HCEC 1CT (cell line): Measurements from ENCODE around the gene HPSE.
"Not testable (repeated sequence)": the region's sequence is repeated elsewhere in the genome, so short reads cannot be mapped to it uniquely, and the experiment has no call there.

ENCODE experiments used
- DNase-seq: peaks from one replicate; pipeline ENCODE4 v3.0.0-alpha.2; 2017

HPSE gene

DNA sequence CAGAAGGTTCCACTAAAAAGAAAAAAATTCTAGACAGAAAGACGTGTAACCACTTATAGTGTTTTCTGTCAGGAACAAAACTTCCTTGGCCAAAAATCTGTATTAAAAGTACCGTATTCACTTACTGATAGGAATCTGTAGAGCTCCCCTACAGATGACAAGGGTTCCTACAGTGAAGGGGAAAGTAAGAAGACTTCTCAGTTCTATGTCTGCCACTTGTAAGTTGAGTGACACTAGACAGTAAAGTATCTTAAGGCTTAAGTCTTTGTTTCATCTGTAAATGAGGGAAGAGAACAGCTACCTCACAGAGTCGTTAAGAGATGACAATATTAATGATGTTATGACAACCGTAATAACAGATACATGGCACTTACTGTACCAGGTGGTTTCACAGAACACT is 53.3 kb downstream of the HPSE start:
- DNase-seq, result no peak

DNA sequence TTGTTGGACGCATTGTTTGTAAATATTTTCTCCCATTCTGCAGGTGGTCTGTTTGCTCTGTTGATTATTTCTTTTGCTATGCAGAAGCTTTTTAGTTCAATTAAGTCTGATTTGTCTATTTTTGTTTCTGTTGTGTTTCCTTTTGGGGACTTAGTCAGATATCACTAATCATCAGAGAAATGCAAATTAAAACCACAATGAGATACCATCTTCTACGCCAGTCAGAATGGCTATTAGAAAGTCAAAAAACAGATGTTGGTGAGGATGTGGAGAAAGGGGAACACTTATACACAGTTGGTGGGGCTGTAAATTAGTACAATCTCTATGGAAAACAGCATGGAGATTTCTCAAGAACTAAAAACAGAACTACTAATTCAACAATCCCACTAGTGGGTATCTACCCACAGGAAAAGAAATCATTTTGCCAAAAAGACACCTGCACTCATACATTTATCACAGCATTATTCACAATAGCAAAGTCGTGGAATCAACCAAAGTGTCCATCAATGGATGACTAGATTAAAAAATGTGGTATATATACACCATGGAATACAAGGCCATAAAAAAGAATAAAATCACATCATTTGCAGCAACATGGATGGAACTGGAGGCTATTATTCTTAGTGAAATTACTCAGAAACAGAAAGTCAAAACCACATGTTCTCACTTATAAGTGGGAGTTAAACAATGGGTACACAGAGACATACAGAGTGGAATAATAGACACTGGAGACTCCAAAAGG is 58.2 kb downstream of the HPSE start:
- DNase-seq, result no peak

DNA sequence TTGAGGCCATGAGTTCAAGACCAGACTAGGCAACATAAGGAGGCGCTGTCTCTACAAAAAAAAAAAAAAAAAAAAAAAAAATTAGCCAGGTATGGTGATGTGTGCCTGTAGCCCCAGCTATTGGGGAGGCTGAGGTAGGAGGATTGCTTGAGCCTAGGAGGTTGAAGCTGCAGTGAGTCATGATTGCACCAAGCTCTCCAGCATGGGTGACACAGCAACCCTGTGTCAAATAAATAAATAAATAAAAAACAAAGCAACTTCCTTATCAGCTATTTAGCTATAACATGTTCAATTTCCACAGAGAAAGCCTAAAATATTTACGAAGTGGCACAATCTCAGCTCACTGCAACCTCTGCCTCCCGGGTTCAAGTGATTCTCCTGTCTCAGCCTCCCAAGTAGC is 60.7 kb downstream of the HPSE start:
- DNase-seq, result not testable (repeated sequence)

DNA sequence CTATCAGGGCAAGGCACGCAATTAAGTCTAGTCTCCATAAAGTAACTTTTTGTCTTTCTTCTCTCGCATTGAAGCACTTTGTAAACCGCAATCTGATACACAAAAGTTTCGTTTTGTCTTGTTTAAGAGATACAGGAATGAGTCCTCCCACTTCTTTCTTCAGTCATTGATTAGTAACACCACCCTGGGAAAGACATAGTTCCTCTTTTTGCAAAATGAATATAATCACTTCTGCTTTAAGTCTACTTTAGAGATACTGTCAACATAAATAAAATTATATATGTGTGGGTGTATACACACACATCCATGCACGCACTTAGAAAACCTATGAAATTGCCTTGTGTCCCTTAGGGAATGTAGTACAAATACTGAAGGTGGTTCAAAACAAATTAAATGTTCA is 61.7 kb downstream of the HPSE start:
- no peak for DNase-seq

DNA sequence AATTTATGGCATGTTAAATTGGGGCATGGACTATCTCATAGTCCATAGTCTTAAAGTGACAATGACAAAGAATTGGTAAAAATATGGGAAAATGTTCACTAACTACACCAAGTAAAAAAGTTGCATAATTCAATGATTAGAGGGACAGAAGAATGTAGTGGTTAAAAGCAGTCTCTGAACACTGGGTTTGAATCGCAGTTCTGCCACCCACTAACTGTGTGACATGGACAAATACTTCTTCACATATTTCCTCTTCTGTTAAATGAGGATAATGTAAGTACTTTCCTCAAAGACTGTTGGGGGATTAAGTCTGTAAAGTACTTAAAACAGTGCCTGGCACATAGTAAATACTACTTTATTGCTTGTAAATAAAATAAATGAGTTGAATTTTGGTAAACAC is 65.4 kb downstream of the HPSE start:
- DNase-seq, result no peak

DNA sequence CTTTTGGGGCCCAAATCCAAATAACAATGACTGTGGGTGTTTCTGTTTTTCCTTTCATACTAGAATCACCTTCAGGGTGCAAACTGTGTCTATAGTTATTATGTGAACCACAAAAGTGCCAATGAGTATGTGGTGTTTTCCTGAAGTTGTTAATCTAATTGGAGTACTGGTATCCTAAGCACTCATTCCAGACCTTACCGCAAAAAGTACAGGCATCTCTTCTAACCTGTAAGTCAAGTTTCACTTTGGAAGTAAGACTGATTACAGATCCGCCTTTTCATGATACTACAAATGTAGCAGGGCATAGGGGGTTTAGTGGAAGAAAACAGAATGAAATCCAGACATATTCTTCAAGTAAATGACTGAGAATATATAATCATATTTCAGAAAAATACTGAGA is 66.2 kb downstream of the HPSE start:
- no peak for DNase-seq

DNA sequence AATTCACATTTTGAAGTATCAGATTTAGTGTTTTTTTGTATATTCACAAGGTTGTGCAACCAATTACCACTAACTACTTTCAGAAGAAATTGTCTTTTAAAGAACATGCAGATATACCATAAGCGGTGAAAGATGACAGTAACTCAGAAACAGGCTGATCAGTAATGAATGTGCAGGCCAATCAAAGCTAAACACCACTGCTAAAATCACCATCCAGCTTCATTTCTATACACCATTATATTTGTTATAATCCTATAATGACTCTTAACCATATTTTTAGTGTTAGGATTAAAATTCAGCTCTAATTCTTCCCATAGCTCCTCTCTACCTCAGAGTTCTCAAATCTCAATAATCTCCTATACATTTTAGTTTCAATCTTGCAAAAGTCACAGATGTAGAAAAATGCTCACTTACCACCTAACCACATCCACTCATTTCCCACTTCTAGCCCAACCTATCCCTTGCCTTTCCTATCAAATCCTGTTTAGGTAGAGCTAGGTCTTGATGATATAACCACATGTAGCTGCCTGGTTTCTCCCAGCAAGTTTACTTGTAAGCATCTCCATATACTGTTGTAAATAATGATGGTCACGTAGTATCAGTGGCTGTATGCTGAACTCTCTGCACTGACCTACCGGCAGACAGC is 66.7 kb downstream of the HPSE start:
- no peak for DNase-seq

DNA sequence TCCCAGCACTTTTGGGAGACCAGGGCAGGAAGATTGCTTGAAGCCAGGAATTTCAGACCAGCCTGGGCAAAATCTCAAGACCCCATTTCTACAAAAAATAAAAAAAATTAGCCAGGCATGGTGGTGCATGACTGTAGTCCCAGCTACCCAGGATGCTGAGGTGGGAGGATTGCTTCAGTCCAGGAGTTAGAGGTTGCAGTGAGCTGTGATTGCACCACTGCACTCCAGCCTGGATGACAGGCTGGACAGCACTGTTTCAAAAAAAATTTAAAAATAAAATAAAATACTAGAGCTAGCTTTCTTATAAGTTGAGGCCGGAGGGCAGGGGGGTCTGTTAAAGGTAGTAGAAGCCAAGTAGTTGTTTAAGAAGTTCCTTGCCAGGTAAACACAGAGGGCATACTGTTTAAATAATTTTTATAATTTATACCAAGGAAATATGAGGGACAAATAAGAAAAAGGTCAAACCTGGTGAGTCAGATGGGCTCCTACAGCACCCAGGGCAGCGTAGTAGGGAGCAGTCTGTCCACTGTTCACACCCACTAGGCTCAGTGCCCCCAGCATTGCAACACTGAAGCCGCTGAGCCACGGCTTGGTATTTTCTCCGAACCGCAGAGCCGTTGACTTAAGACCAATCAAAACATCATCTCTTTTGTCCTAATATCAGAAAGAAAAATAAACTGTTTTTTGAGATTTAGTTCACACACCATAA is 67.4 kb downstream of the HPSE start:
- DNase-seq, result peak; percentile 70

DNA sequence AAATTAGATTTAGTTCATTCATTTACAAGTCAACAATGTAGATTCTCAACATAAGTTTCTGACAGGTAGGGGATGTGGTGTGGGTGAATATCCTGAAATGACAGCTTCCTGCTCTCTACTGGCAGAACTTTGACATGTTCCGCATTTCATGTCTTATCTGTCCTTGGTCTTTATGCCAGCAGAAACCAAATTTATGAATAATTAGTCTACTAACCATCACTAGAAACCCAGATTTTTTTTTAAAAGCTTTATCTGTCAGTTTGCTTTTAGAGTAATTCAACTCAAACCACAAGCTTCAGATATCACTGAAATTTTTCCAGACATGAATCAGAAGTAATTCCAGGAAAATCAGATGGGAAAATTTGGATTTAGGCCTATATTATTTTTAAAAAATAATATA is 68.0 kb downstream of the HPSE start:
- no peak for DNase-seq

DNA sequence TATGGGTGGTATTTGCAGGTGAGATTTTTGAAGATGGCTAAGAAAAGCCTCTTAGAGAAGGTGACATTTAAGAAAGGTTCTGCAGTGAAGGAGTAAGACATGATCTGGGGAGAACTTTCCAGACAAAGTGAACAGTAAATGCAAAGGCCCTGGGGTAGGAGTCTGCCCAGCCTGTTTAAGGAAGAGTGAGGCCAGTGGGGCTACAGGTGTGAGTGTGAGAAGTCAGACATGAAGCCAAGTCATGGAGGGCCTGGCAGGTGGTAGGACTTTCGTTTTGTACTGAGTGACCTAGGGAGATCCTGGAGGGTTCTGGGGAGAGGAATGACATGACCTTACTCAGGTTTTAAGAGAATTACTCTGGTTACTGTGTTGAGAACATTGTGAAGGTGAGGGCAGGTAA is 71.5 kb downstream of the HPSE start:
- no peak for DNase-seq

DNA sequence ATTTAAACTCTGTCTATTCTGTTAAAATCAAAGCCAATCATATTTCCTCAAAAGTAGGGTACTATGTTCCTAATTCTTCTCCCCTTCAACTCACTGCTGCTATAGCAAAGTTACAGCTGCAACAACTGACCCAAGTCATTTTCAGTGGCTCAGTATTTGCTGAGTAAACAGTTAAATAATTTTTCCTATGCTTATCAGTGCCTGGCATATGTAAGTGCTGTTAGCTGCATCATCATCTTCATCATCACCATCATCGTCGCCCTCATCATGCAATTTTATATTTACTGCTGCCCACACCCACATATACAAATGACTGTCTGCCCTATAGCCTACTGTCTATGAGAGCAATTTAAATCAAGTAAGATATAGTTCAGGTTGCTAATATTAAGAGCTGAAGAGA is 72.0 kb downstream of the HPSE start:
- DNase-seq, result no peak

DNA sequence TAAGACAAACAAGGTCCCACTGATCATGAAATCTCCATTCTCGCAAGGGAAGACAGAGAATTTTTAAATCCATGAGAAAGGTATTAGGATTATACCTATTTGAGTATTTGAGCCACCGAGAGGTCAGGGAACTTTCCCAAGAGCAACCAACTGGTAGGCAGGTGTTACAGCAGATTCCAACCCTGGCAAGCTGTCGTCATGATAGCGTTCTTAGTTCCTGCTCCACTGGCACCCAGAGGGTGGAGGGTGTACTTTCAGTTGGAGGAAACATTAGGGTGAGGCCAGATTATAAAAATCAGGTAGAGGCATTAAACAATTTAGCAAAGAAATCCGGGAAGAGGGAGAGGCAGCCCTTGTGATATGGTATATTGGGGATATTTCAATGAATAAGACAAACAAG is 73.3 kb downstream of the HPSE start:
- no peak for DNase-seq

DNA sequence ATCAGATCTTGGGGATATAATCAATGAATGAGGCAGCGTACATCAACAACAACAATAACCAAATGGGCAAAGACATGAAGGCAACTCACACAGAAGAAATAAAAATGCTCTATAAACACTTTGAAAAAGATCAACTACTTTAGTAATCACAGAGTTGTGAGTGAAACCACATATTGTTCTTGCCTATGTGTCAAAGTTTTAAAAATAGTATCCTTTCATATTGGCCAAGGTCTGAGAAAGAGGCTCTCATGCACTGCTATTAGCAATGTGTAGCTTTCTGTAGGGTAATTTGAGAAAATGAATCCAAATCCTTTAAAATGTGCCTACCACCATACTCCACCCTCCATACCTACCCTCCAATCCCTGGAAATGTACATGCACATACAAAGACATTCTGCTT is 75.1 kb downstream of the HPSE start:
- no peak for DNase-seq

DNA sequence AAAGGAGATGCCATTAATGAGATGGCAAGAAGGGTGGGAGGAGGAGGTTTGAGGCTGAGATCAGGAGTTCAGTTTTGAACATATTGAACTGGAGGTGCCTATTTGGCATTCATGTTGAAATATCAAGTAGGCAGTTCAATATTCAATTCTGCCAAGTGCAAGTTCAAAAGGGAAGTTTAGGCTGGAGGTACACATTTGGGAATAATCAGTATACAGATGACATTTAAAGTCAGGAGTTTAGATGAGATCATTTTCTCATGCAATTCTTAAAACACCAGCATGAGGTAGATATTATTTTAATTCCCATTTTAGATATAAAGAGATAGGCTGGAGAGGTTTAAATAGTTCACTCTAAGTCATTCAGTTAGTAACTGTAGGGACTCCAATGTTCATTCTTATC is 76.2 kb downstream of the HPSE start:
- DNase-seq, result no peak

DNA sequence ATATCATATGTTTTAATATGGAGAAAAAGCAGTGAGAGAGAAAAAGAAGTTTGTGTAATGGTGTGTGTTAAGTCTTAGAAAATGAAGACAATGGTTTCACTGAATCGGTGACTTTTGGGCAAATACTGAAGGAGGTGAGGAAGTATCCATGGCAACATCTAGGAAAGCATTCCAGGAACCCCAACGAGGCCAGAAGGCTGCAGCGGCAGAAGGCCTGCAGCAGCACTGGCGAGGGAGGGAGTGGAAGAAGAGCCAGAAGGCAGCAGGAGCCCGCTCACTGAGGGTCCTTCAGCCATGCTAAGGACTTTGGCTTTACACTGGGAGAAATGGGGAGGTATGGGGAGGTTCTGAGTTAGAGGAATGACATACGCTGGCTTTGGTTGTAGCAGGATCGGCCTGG is 76.8 kb downstream of the HPSE start:
- DNase-seq, result no peak

DNA sequence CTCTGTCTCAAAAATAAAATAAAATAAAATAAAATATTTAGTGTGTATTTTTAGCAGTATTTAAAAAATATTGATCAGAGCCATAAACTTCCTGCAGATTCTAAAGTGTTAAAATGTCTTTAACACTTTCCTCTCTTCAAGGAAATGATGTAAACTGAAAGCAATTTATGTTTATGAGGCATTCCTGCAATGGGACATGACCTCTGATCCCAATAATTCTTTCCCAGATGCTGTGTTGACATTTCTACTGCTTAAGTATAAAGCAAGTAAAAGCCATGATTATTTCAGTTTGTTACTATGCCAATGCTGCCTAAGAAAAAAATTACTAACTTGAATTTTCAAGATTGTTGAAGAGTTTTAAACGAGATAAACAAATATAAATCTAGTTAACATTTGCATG is 79.1 kb downstream of the HPSE start:
- DNase-seq, result peak; percentile 75

DNA sequence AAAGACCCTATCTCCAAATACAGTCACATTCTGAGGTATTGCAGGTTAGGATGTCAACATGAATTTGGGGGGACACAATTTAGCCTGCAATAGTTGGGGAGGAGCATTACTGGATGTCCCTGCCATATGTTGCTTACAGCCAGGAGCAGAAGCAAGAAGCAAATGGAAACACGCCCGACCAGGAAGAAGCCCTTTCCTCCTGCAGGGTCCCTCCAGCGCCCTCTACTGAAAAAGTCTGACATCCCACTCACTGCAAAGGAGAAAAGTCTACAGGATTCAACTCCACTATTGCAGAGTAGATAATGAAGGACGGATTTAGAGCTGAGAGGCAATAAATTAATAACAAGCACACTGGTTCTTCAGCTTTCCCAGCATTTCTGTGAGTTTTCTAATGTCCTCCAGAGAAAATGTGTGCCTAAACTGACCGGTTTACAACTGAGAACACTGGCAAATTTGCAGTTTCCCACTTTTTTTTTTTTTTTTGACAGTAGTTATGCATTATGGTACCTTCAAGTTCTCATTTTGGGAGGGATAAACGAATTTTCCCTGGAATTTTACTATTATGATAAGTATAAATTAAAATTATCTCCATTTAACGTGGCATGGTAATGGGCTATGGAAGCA is 81.8 kb downstream of the HPSE start:
- peak; percentile 63 for DNase-seq

DNA sequence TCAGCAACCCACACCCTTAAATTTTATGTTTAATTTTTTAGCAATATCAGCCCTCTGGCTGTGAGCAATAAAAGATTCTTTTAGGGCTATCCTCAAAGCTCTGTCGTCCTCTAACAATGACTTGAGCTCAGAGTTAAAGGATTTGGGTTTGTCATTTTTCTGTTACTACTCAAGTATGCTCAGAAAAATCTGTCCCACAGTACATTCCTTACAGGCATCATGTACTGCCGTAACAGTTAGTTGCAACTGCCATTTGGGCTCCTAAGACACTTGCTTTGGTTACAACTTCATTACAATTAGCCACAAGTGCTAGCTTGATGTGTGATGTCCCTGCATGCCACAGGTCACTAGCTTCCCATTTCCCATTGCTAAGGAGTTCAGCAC is 83.2 kb downstream of the HPSE start:
- no peak for DNase-seq

DNA sequence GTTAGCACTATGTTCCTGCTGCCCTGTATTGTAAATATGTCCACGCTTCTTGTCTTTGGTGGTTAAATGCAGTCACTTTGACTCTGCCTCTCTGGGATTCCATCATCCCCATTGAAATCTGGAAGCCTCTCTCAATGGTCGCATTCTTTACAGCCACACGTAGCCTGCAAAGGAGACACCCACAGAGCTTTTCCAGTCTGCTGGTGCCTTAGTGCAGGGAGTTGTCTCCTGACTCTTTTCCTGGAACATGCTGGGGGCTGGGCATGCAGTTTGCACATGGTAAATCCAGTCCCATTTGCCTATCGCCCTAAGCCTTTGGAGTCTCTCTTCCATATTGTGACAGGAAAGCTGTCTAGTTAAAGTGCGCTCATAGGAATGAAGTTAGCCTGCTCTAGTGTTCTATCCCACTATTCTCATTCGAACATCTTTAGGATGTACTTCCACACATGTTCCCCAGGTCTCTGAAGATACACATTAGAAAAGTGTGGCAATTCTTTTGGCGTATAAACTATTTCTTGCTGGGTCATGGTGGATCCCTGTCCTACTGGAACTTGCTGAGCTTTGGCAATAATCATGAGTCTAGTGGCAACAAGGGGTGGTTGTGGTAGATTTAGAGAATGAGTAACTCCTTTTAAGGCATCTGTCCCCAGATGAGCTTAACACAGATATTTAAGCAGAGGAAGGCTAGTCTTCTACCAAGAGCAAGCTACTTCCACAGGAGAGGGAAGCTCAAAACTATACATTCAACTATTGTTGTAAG is 83.8 kb downstream of the HPSE start:
- no peak for DNase-seq

DNA sequence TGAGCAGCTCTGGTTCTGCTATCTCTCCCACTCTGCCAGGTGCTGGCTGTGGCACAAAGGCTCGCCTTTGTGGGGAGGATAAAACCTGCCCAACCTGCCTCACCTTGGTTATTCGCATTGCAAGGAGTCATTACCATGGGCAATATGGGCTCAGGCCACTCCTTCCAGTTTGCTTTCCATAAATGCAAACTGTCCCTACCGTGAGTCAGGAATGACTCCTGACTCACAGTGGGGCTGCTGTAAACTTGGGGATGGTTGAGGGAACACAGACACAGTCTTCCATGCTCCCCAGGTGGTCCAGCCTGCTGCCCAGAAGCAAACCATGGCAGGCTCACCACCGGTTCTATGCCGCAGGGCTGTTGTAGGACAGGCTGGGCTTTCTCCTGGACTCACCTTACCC is 86.2 kb downstream of the HPSE start:
- DNase-seq, result no peak

DNA sequence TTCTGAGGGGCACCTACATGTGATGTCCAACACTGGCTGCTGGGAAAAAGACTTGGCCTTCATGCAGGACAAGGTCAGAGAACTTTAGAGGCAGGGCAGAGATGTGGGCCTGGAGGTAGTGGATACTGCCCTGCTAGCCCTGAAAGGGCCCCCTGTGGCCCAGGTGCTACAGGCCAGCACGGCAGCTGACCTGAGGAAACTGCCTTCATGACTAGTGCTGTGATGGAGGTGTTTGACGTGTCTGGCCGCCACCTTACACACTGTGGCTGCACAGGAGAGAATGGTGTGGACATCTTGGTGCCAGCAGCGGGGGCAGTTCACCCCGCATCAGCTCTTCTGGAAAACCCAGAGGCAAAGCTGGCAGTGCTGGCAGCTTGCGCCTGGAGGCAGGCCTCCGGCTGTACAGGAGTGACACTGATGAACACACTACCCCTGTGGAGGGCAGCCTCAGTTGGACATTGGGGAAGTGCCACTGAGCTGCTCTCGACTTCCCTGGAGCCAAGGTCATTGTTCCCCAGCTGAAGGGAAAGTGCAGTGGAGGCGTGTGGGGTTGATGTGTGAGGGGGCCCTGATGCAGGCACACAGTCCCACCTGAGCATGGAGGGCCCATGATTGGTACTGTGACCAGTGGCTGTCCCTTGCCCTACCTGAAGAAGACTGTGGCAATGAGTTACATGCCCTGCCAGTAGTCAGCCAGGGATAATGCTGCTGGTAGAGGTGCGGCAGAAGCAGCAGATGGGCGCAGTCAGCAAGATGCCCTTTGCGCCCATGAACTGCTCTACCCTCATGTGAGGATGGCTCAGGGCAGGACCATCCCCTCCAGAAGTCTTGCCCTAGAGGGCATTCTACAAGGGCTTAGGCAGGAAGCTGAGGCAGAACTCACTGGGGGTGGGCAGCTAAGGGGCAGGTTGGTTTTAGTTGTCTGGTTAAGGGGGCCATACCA is 87.0 kb downstream of the HPSE start:
- no peak for DNase-seq
